Tibial artery (tissue), 4 donors: Measurements from ENCODE around the gene MAGED4.

ENCODE experiments used
- DNase-seq, 2 donors: peaks; one replicate each; pipeline ENCODE4 v3.0.0-alpha.2; 2019
- H3K27ac ChIP-seq, 2 donors: fragments of 200-600 bp; sonication (generic) in 1 of 2; 1 replicate in 1 of 2; 2 replicates in 1 of 2; pipeline ENCODE4 v1.5.1; 2018 to 2019; ENCODE audit warnings: mild to moderate bottlenecking in 1 of 2
- H3K27me3 ChIP-seq, 2 donors: fragments of 200-600 bp; sonication (generic) in 1 of 2; one replicate each; pipeline versions ENCODE4 v1.5.1 to v1.6.0; 2016 to 2019
- H3K36me3 ChIP-seq, 3 donors: fragments of 200-600 bp; sonication (generic) in 2 of 3; one replicate each; pipeline ENCODE4 v1.5.1; 2016 to 2019; ENCODE audit warnings: mild to moderate bottlenecking in 2 of 3
- H3K4me1 ChIP-seq, 4 donors: fragments of 200-600 bp; sonication (generic) in 2 of 4; 1 replicate in 3 of 4; 2 replicates in 1 of 4; pipeline ENCODE4 v1.5.1; 2016 to 2019
- H3K4me3 ChIP-seq, 2 donors: fragments of 200-600 bp; sonication (generic) in 1 of 2; 1 replicate in 1 of 2; 2 replicates in 1 of 2; pipeline ENCODE4 v1.5.1; 2018 to 2019; ENCODE audit warnings: mild to moderate bottlenecking in 2 of 2
- H3K9me3 ChIP-seq, 3 donors: fragments of 200-600 bp; sonication (generic) in 1 of 3; one replicate each; pipeline ENCODE4 v1.5.1; 2016 to 2019
- intact Hi-C: fragments of 100-400 bp; cut with DNase I; formaldehyde crosslinking; loops from one replicate; pipeline ENCODE4 v1.15.0; 2023; ENCODE audit warnings: low total_unique reads
- TF ChIP-seq, protein P1 (sequence below), 2 experiments: fragments of 200-600 bp in 1 of 2; fragments of 450-650 bp in 1 of 2; IDR thresholded peaks; one replicate each; pipeline ENCODE4 v1.5.1; 2017 to 2019; ENCODE audit warnings: antibody characterized with exemption in 2 of 2, mild to moderate bottlenecking in 1 of 2, moderate library complexity in 1 of 2

Gene MAGED4

DNA sequence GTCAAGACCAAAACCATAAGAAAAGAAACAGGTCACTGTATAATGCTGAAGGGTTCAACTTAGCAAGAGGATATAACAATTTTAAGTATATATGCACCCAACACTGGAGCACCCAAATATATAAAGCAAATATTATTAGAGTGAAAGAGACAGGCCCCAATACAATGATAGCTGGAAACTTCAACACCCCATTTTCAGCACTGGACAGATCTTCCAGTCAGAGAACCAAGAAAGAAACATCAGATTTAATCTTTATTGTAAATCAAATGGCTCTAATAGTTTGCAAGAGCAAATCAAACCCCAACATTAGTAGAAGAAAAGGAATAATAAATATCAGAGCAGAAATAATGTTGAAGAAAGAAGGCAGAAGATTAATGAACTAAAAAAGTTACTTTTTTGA lies 36.2 kb downstream of the MAGED4 start:
- no peak for DNase-seq
- TF ChIP-seq, protein P1, sequence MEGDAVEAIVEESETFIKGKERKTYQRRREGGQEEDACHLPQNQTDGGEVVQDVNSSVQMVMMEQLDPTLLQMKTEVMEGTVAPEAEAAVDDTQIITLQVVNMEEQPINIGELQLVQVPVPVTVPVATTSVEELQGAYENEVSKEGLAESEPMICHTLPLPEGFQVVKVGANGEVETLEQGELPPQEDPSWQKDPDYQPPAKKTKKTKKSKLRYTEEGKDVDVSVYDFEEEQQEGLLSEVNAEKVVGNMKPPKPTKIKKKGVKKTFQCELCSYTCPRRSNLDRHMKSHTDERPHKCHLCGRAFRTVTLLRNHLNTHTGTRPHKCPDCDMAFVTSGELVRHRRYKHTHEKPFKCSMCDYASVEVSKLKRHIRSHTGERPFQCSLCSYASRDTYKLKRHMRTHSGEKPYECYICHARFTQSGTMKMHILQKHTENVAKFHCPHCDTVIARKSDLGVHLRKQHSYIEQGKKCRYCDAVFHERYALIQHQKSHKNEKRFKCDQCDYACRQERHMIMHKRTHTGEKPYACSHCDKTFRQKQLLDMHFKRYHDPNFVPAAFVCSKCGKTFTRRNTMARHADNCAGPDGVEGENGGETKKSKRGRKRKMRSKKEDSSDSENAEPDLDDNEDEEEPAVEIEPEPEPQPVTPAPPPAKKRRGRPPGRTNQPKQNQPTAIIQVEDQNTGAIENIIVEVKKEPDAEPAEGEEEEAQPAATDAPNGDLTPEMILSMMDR (IDR thresholded peaks at IDR 0.05): no peak
- H3K4me1 ChIP-seq: no peaks in the 10 kb centered on the region
- no peak overlapping the region for H3K4me3 ChIP-seq
- H3K27me3 ChIP-seq: no peaks in the 10 kb centered on the region
- H3K36me3 ChIP-seq: no peaks in the 10 kb centered on the region
- no peak overlapping the region for H3K27ac ChIP-seq
- intact Hi-C loops: no loop called here
- peaks cover 0 to 11% (median 9%) of the 10 kb centered on the region in 3 donors for H3K9me3 ChIP-seq
